PFSK-1 (cell line): Measurements from ENCODE around the gene GALNT15.

Experiments
- POLR2AphosphoS5 ChIP-seq: IDR thresholded peaks from 2 replicates; pipeline ENCODE4 v1.6.1; 2012; ENCODE audit warnings: low read depth, mild to moderate bottlenecking, control low read depth, low read length, moderate library complexity
- REST ChIP-seq, 2 experiments: IDR thresholded peaks; 2 replicates each; pipeline versions ENCODE4 v1.6.1 to v1.8.0; 2011 to 2012; ENCODE audit warnings: low read depth in 2 of 2, low read length in 2 of 2, control low read depth in 1 of 2, inconsistent platforms in 1 of 2, mild to moderate bottlenecking in 1 of 2, moderate library complexity in 1 of 2; ENCODE audit not compliant: insufficient read depth in 1 of 2
- SIN3A ChIP-seq: IDR thresholded peaks from 2 replicates; pipeline ENCODE4 v1.6.1; 2012; ENCODE audit warnings: mild to moderate bottlenecking, low read length, moderate library complexity, borderline replicate concordance; ENCODE audit not compliant: insufficient read depth
- TAF1 ChIP-seq: IDR thresholded peaks from 2 replicates; pipeline ENCODE4 v1.6.1; 2012; ENCODE audit warnings: low read length, control low read depth, borderline replicate concordance; ENCODE audit not compliant: insufficient read depth

- TF ChIP-seq REST (IDR thresholded peaks at IDR 0.05; ENCODE audit: insufficient read depth in 1 of 2, low read depth in 2 of 2, low read length in 2 of 2) (no peak), POLR2AphosphoS5 (no peak), TAF1 (no peak), SIN3A (no peak)
These were observed 13.6 kb downstream of the GALNT15 start for GRCh38 chr3:16188071-16188470.
